Hepatocyte (in vitro differentiated cells): ENCODE results near the gene MTNR1A. TPM values are rescaled to one million over a fixed set of nuclear protein-coding genes. Genes with fewer than 3 reads are reported as not detected.

Experiments
- DNase-seq: peaks from one replicate; pipeline ENCODE4 v3.0.0-alpha.2; 2016; ENCODE audit warnings: low spot score
- H2AFZ ChIP-seq: fragments of 200-600 bp; sonication (generic); 2 replicates; pipeline ENCODE4 v1.6.0; 2016; ENCODE audit warnings: antibody characterized with exemption, mild to moderate bottlenecking
- H3K27ac ChIP-seq: fragments of 200-600 bp; sonication (generic); 2 replicates; pipeline ENCODE4 v1.5.1; 2016; ENCODE audit warnings: mild to moderate bottlenecking
- H3K27me3 ChIP-seq: fragments of 200-600 bp; sonication (generic); 2 replicates; pipeline ENCODE4 v1.6.1; 2016
- H3K36me3 ChIP-seq: fragments of 200-600 bp; sonication (generic); replicated peaks from 2 replicates; pipeline ENCODE4 v1.5.1; 2016; ENCODE audit warnings: low read depth; ENCODE audit not compliant: insufficient read depth
- H3K4me1 ChIP-seq: fragments of 200-600 bp; sonication (generic); 2 replicates; pipeline ENCODE4 v1.5.1; 2016; ENCODE audit warnings: mild to moderate bottlenecking, moderate library complexity; ENCODE audit not compliant: insufficient read depth
- H3K4me2 ChIP-seq: fragments of 200-600 bp; sonication (generic); 2 replicates; pipeline ENCODE4 v1.6.0; 2016
- H3K4me3 ChIP-seq: fragments of 200-600 bp; sonication (generic); 2 replicates; pipeline ENCODE4 v1.5.1; 2016; ENCODE audit warnings: mild to moderate bottlenecking
- H3K79me2 ChIP-seq: fragments of 200-600 bp; sonication (generic); 2 replicates; pipeline ENCODE4 v1.6.0; 2017; ENCODE audit warnings: mild to moderate bottlenecking
- H3K9me2 ChIP-seq: fragments of 200-600 bp; sonication (generic); replicated peaks from 2 replicates; pipeline ENCODE4 v1.6.0; 2017; ENCODE audit warnings: mild to moderate bottlenecking; ENCODE audit not compliant: insufficient read depth
- H3K9me3 ChIP-seq: fragments of 200-600 bp; sonication (generic); 2 replicates; pipeline ENCODE4 v1.5.1; 2016; ENCODE audit warnings: low read depth, mild to moderate bottlenecking
- H4K20me1 ChIP-seq: fragments of 200-600 bp; sonication (generic); 2 replicates; pipeline ENCODE4 v1.6.0; 2016; ENCODE audit warnings: mild to moderate bottlenecking; ENCODE audit not compliant: insufficient read depth, poor library complexity, severe bottlenecking
- EZH2 ChIP-seq: fragments of 200-600 bp; sonication (generic); IDR thresholded peaks from 2 replicates; pipeline ENCODE4 v1.6.1; 2016; ENCODE audit warnings: antibody characterized with exemption, mild to moderate bottlenecking, borderline replicate concordance
- EZH2phosphoT487 ChIP-seq: fragments of 200-600 bp; sonication (generic); IDR thresholded peaks from one replicate; pipeline ENCODE4 v1.6.1; 2018; ENCODE audit warnings: antibody characterized with exemption, mild to moderate bottlenecking, low read depth, moderate library complexity; ENCODE audit not compliant: unreplicated experiment, severe bottlenecking
- WGBS: methylation state at CpG from one replicate; pipeline ENCODE4 v1.1.6; 2016; ENCODE audit warnings: low lambda C conversion rate; ENCODE audit errors: missing lambda C conversion rate; 5-methylcytosine and 5-hydroxymethylcytosine counted together
- polyA plus RNA-seq: library from polyadenylated mRNA; unstranded; fragments of >200 nt; fragmentation: Nextera tagmentation; extraction: Ambion mirVana; gene quantifications from 2 replicates; pipeline ENCODE4 v1.2.1, GENCODE V29; 2016
- total RNA-seq: library from RNA; depleted of rRNA; stranded (reverse); fragments of >200 nt; gene quantifications from 2 replicates; pipeline ENCODE4 v1.2.3, GENCODE V29; 2014
- TF ChIP-seq, protein P1 (sequence below): fragments of 200-600 bp; sonication (generic); IDR thresholded peaks from 2 replicates; pipeline ENCODE4 v1.5.1; 2016; ENCODE audit warnings: antibody characterized with exemption, mild to moderate bottlenecking; ENCODE audit not compliant: poor library complexity

The MTNR1A gene
- total and polyA plus RNA-seq, 2 experiments from 2014 or later: not detected

GRCh38 chr4:186554539-186554913 is 841 bp downstream of the MTNR1A start:
- no peaks in the 10 kb centered on the region for H3K36me3 ChIP-seq
- peak; percentile 26 for DNase-seq
- H3K27ac ChIP-seq: no peak overlapping the region
- 8% methylated on average over 12 of the region's 12 CpGs for WGBS
- H3K4me3 ChIP-seq: peak overlapping the region; percentile 64
- H2AFZ ChIP-seq: peak overlapping the region; percentile 62
- H3K4me2 ChIP-seq: peak overlapping the region; percentile 98
- TF ChIP-seq, protein P1, sequence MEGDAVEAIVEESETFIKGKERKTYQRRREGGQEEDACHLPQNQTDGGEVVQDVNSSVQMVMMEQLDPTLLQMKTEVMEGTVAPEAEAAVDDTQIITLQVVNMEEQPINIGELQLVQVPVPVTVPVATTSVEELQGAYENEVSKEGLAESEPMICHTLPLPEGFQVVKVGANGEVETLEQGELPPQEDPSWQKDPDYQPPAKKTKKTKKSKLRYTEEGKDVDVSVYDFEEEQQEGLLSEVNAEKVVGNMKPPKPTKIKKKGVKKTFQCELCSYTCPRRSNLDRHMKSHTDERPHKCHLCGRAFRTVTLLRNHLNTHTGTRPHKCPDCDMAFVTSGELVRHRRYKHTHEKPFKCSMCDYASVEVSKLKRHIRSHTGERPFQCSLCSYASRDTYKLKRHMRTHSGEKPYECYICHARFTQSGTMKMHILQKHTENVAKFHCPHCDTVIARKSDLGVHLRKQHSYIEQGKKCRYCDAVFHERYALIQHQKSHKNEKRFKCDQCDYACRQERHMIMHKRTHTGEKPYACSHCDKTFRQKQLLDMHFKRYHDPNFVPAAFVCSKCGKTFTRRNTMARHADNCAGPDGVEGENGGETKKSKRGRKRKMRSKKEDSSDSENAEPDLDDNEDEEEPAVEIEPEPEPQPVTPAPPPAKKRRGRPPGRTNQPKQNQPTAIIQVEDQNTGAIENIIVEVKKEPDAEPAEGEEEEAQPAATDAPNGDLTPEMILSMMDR: peak; percentile 25
- TF ChIP-seq EZH2phosphoT487: no peak
- H3K27me3 ChIP-seq: peaks cover 57% of the 10 kb centered on the region
- H3K79me2 ChIP-seq: no peaks in the 10 kb centered on the region
- peaks cover 5% of the 10 kb centered on the region for H3K4me1 ChIP-seq
- H3K9me3 ChIP-seq: no peaks in the 10 kb centered on the region
- H4K20me1 ChIP-seq: no peaks in the 10 kb centered on the region
- no peaks in the 10 kb centered on the region for H3K9me2 ChIP-seq

DNA sequence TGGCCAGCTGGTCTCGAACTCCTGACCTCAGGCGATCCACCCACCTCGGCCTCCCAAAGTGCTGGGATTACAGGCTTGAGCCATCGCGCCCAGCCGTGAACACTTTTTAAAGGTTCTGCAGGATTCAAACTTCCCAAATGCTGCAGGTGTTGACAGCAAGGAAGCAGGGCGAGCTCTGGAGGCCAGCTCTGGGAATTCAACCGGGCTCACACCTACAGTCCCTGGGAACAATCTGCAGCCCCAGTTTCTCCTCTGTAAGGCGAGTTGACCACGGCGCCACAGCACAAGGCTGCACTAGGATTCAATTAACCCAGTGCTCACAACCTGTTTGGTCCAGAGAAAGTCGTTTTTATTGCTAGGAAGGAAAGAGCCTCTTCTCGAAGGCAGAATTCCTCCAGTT is 1.6 kb downstream of the MTNR1A start:
- Histone ChIP-seq H2AFZ (no peak overlapping the region), H3K4me2 (no peak overlapping the region), H4K20me1 (no peaks in the 10 kb centered on the region), H3K27ac (no peak overlapping the region), H3K79me2 (no peaks in the 10 kb centered on the region), H3K4me3 (no peak overlapping the region), H3K9me3 (no peaks in the 10 kb centered on the region), H3K36me3 (no peaks in the 10 kb centered on the region), H3K27me3 (peaks cover 57% of the 10 kb centered on the region), H3K9me2 (no peaks in the 10 kb centered on the region), H3K4me1 (peaks cover 5% of the 10 kb centered on the region)
- DNase-seq: no peak
- TF ChIP-seq, protein P1: no peak
- TF ChIP-seq EZH2 (no peak), EZH2phosphoT487 (no peak)
- WGBS: 65% methylated on average over 13 of the region's 13 CpGs

DNA sequence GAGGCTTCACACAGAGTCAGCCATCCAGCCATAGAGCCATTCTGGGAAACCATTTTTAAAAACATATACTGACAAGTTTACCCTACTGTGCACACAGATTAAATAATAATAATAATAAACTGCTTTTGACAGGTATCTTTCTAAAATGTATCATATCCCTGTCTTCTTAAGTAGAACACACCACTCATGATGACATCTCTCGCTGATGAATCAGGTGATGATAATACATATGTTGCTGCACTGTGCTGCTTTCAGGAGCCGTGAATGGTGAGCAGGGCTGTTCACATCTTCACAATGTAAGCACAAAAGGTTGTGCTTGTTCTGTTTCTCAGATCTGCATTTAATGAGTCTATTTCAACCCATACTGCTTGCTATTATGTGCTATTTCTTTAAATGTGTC is 3.5 kb downstream of the MTNR1A start:
- no peaks in the 10 kb centered on the region for H3K36me3 ChIP-seq
- H3K4me3 ChIP-seq: no peak overlapping the region
- no peaks in the 10 kb centered on the region for H4K20me1 ChIP-seq
- TF ChIP-seq EZH2phosphoT487 (no peak), EZH2 (no peak)
- TF ChIP-seq, protein P1: no peak
- 96% methylated on average over 2 of the region's 2 CpGs for WGBS
- no peaks in the 10 kb centered on the region for H3K9me3 ChIP-seq
- no peak overlapping the region for H3K4me2 ChIP-seq
- no peak overlapping the region for H2AFZ ChIP-seq
- no peak for DNase-seq
- H3K4me1 ChIP-seq: peaks cover 5% of the 10 kb centered on the region
- peaks cover 53% of the 10 kb centered on the region for H3K27me3 ChIP-seq
- no peaks in the 10 kb centered on the region for H3K9me2 ChIP-seq
- H3K27ac ChIP-seq: no peak overlapping the region
- no peaks in the 10 kb centered on the region for H3K79me2 ChIP-seq

- Histone ChIP-seq H3K4me2 (no peak overlapping the region), H3K4me1 (no peaks in the 10 kb centered on the region), H3K4me3 (no peak overlapping the region), H3K36me3 (no peaks in the 10 kb centered on the region), H3K27me3 (peaks cover 6% of the 10 kb centered on the region), H2AFZ (no peak overlapping the region), H3K79me2 (no peaks in the 10 kb centered on the region), H3K27ac (no peak overlapping the region), H4K20me1 (no peaks in the 10 kb centered on the region), H3K9me2 (no peaks in the 10 kb centered on the region), H3K9me3 (no peaks in the 10 kb centered on the region)
- no peak for DNase-seq
- 79% methylated on average over 7 of the region's 7 CpGs for WGBS
- TF ChIP-seq EZH2 (no peak), EZH2phosphoT487 (no peak)
- TF ChIP-seq, protein P1: no peak
These were observed 9.9 kb downstream of the MTNR1A start for GRCh38 chr4:186545436-186545835.
